ENCODE data around the gene TMED5.
A peak's percentile ranks its signal among the peaks of the same experiment; 100 is the strongest.
"Not testable (repeated sequence)": the region's sequence is repeated elsewhere in the genome, so short reads cannot be mapped to it uniquely, and the experiment has no call there.

TMED5 gene

DNA sequence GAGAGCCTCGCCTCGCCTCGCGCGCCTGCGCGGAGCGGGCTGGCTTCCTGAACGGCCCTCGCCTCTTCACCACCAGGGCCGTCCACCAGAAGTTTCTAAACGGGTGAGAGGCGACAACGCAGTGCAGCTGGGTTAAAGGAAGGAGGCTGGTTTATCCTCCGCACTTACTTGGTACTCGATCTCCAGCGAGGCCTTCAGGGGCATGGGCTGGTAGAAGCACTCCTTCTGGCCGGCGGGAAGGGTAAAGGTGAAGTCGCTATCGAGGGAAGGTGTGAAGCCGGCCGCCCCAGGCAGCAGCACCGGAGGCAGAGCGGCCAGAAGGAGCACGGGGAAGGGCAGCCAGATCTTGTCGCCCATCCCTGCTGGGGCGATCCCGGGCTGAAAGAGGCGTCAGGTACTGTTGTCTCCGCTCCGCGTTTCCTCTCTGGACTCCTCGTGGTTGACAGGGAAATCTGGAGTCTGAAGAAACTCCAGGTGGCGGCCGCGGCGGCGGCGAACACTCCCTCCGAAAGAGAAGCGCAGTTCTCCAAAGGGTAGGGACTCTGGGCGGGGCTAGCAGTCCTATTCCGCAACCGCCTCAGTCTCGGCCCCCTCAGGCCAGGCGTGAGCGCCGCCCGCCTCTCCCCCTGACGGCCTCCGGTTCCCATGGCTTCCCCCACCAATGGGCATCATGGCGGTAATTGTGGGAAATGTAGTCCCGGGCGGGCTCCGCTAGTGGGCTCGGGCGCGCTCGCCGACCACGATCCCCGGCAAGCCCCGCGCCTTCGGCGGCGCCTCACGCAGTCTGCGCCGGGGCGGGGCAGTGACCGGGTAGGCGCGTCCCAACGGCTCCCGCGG, at the start of gene TMED5:
Gene TMED5, minus strand, starts transcription at position 528 of the 837 bp plus-strand sequence. Its CDS starts 171 bp downstream, at position 357.
- peak; percentile 85 to 96 (median 92) for DNase-seq (ENCODE audit: low read depth in 3 of 3)

DNA sequence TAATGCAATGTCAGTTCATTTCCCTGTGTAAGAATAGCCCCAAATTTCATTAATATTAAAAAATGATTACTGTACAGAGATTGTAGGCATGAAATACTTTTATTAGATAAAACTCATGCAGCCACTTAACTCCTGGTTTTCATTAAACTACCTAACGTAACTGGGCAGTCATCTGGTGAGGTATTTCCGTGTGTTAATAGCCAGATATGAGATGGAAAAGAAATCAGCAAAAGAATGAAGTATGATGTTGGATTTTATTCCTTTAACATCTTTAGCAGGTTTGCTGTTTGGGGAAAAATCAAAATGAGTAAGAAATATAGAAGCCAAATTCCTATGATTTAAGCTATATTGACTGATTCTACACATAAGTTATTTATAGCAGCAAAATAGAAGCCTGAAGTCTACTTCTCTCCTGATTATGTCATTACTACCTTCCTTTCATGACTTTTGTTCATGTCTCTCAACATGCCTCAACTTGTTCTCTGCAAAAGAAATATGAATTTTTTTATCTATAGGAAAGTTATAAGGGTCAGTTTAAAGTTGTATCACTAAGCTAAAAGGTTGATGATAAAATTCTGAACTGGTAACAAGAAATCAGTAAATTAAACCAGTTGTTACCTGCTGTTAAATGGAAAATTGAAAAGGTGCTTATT, 42.9 kb upstream of the TMED5 start:
- no peak for DNase-seq (ENCODE audit: low read depth in 3 of 3)

DNA sequence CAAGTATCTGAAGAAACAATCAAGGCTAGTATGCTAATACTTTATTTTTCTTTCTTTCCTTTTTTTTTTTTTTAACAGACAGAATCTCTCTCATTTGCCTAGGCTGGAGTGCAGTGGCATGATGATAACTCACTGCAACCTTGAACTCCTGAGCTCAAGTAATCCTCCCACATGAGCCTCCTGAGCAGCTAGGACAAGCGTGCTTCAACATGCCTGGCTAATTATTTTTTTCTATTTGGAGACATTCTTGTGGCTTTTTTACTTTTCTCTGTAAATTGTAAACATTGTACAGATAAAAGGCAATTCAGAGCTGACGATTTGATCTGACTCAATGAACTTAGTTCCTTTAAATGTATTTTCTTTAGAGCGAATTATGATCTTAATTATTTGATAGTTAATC, 41.7 kb upstream of the TMED5 start:
- DNase-seq (ENCODE audit: low read depth in 3 of 3), result no peak

DNA sequence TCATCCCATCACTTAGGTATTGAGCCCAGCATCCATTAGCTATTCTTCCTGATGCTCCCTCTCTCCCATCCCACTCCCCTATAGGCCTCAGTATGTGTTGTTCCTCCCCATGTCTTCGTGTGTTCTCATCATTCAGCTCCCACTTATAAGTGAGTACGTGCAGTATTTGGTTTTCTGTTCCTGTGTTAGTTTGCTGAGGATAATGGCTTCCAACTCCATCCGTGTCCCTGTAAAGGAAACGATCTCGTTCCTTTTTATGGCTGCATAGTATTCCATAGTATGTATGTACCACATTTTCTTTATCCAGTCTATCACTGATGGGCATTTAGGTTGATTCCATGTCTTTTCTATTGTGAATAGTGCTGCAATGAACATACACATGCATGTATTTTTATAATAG, 40.5 kb upstream of the TMED5 start:
- not testable (repeated sequence) for DNase-seq (ENCODE audit: low read depth in 3 of 3)

DNA sequence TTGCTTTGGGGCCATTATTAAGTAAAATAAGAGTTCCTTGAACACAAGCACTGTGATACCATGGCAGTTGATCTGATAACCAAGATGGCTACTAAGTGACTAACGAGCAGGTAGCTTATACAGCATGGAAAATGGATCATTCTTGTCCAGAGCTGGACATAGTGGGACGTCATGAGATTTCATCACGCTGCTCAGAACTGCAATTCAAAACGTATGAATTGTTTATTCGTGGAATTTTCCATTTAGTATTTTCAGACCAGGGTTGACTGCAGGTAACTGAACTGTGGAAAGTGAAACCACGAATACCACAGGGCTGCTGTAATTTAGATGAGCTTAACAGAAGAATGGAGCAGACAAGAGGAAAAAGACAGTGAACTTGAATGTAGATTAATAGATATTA, 39.2 kb upstream of the TMED5 start:
- DNase-seq (ENCODE audit: low read depth in 3 of 3), result no peak

DNA sequence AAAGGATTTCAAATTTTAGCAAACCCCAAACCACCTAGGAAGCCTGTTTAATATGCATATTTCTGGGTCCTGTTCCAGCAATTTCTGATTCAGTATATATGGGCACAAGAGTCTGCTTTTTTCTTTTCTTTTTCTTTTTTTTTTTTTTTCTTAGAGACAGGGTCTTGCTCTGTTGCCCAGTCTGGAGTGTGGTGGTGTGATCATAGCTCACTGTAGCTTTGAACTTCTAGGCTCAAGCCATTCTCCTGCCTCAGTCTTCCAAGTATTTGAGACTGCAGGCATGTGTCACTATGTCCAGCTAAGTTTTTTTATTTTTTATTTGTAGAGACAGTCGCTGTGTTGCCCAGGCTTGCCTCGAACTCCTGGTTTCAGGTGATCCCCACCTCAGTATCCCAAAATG, 35.1 kb upstream of the TMED5 start:
- DNase-seq (ENCODE audit: low read depth in 3 of 3), result no peak

DNA sequence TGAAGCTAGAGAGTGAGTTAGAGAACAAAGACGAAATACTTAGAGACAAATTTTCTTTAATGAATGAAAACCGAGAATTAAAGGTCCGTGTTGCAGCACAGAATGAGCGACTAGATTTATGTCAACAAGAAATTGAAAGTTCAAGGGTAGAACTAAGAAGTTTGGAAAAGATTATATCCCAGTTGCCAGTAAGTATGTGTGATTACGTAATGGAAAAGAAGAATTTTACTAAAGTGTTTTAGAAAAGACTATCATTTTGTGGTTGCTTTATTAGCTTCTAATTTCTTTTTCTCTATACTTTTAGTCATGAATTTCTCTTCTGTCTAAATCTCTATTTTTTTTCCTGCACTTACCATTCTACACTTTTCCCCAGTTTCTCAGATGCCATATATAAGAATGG, 27.0 kb upstream of the TMED5 start:
- no peak for DNase-seq (ENCODE audit: low read depth in 3 of 3)

DNA sequence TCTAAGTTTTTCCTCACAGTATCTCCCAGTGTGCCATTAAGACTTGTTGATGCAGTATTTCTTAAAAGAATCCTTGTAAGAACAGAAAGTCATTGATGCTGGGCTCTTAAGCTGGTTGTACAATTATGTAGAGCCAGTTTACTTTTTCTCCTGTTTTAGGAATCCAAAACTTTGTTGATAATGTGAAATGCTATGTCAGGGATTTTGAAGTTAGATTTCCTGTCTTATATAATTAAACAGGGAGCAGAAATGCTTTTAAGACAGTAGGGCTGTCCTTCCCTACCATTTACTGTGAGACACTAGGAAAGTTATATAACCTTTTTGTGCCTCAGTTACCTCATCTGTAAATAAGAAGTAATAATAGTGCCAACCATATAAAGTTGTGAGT, 26.3 kb upstream of the TMED5 start:
- no peak for DNase-seq (ENCODE audit: low read depth in 3 of 3)

DNA sequence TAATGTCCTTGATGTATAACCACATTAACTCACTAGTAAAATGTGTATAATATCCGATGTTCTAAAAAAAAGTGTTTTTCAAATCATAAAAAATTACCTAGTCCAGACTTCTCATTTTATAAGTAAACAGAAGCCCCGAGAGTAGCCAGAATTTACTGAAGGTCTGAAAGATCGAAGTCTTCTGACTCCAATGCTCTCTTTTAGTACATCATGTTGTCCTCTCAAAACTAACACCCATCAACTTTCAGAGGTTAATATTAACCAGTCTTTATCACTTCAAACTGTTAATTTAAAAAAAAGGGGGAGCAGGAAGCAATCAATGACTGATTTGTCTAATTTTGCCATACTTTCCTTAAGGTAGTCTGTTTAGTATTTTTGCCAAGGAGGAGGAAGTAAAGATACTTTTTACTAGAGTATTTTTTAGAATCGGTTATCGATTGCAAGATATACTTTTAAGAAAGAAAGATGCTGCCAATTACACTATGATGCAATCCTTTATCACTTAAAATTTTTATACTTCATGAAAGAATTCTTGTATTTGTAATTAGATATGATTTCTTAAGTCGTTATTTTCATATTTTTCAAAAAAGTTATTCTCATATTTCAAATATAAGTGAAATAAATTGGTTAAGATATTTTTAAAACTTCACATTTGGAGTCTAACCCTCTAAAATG, 25.8 kb upstream of the TMED5 start:
- DNase-seq (ENCODE audit: low read depth in 3 of 3), result no peak

DNA sequence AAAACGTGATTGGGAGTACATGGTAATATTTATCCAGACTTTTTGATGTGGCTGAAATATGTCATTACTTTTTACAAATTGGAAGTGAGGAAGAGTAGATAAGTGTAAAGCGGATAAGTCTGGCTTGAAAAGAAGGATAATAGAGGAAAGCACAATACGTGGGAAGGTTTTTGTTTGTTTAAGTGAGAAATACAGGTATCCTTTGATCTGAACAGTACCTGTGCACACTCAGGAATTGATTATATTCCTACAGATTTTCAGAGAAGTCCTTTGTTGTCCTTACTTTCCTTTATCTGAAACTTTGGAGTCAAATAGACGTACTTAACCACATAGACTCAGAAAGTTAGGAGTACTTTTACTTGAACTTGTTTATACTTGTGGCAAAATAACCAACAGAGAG, 20.5 kb upstream of the TMED5 start:
- no peak for DNase-seq (ENCODE audit: low read depth in 3 of 3)

DNA sequence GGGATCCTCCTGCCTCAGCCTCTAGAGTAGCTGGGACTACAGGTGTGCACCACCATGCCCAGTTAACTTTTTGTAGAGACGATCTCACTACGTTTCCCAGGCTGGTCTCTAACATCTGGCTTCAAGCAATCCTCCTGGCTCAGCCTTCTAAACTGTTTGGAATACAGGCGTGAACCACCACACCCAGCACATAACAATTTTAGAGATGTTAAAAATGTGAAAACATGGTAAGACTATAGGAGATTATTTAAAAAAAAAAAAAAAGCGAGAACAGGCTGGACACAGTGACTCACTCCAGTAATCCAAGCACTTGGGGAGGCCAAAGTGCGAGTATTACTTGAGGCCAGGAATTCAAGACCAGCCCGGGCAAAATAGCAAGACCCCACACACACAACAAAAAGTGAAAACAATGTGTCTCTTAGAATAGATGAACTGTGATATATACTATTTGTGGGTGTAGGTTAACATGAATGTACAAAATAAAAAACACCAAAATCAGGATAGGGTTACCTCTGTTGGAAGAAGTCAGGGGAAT, 19.9 kb upstream of the TMED5 start:
- no peak for DNase-seq (ENCODE audit: low read depth in 3 of 3)

DNA sequence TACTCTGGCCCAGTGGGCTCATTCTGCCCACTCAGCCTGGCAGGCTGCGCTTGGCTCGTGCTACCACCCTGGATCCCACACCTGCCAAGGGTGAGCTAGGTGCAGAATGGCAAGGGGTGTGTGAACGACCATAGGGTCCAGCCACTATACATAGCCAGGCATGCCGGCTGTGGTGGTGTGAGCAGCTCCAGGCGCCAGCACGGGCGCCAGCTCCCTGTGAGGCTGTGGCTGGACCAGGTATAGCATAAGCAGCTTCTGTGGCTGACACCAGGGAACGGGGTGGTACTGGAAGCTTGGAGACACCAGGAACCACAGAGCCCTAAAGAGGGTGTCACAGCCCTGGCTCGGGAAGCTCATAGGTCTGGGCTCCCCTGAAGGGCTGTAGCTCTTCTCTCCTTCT, 18.9 kb upstream of the TMED5 start:
- no peak for DNase-seq (ENCODE audit: low read depth in 3 of 3)

DNA sequence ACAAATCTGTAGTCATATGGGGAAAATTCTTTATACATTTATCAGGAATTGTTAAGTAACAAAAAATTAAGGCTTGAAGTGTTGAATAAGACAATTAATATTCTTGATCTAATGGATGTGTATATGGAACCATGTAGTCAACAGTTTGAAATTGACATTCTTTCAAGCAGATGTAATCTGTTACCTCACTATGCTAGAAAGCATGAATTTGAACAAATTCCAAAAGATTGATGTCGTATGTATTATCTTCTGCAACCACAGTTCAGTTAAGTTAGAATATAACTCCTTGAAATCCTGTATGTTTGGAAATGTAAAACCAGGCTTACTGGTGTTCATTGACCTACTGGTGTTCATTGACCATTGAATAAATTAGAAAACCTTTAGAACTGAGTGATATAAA, 16.4 kb upstream of the TMED5 start:
- DNase-seq (ENCODE audit: low read depth in 3 of 3), result no peak

DNA sequence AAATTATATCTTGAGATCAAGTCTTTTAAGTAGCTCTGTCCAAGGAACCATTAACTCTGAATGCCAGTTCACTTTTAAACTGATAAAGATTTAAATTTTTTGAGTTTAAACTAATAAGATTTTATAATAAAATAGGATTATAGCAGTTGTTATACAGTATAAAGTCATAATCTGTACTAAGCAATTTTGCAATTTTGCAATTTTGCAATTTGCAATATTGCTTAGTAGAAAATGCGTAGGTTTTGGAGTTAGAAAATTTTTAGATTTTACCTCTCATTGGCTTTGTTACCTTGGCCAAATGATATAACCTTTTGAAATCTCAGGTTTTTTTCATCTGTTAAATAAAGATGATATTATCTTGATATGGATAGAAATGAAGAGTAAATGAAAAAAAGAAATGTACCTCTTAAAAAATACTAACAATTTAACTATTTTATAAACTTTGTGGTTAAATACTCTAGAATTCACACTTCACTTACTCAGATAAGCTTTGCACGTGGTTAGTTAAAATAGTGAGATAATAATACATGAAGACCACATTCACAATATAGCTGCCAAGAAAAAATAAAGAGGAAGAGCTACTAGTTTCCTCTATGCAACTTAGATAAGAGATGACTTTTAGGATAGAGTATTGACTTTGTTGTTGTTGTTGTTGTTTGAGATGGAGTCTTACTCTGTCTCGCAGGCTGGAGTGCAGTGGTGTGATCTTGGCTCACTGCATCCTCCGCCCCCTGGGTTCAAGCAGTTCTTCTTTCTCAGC, 14.2 kb upstream of the TMED5 start:
- no peak for DNase-seq (ENCODE audit: low read depth in 3 of 3)

DNA sequence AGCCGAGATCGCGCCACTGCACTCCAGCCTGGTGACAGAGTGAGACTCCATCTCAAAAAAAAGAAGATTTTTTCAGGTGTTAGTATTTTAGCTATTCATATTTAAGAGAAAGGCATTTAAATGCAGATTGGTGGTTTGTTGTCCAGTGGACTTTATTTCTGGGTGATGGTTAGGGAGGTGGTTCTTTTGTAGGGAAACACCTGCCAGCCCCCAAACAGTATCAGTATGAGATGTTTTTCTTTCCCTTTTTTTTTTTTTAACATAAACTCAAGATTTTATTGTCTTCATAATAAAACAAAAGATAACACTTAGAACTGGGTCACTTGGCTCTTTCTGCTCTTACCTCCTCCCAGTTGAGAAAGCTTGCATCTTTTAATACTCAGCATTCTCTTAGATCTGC, 10.2 kb upstream of the TMED5 start:
- DNase-seq (ENCODE audit: low read depth in 3 of 3), result no peak

DNA sequence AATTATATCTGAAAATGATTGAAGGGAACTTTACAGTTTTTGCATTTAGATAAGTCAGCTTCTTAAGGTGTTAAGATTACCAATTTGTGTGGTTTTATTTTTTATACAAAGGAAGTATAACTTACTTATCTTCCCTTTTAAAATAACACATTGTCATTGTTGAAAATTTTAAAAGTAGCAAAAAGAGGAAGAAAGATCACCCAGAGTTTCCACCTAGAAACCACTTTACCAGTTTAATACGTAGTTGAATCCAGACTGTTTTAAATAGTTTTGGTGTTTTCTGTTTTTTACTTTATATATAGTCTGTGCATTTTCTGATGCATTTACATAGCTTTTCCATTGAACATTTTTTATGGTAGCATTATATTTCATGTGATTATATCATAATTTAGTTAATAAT, 6.5 kb upstream of the TMED5 start:
- DNase-seq (ENCODE audit: low read depth in 3 of 3), result no peak

DNA sequence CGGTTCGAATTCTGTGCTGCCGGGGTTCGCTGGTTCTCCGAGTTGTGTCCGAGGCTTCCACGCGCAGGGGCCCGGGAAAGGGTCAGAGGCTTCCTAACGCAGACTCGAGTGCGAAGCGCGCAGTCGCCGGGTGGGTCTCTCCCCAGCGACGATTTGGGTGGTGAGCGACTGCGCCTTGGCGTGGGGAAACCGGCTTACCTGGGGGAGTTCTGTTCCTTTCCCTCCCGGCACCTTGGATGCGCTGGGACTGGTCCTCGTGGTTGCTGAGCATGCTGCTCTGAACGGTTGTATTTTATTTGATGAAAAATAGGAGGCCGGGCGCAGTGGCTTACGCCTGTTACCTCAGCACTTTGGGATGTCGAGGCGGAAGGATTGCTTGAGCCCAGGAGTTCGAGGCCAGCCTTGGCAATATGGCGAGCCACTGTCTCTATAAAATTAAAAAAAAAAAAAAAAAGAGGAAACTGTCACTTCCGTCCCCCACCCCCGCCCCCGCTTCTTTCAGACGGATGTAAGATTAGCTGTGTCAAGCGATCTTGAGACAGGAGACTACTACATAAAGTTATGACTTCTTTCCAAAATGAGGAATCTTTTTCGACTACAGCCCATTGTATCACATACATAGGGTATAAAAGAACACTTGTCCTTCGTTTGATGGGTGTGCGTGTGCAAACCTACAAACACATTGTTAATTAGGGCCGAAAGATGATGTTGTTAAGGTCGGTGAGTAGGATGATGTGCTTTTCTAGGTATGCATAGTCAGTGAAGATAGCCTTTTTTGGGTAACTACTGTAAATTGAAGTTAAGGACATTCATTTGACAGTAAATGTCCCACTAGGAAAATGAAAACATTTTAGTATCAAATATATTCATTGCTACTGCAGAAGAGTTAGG, 755 bp upstream of the TMED5 start, which contains the start of gene CCDC18:
Gene CCDC18, plus strand, starts transcription at position 2 of the 891 bp plus-strand sequence. CDS start 2,638 bp downstream, outside the sequence.
- peak in 2 of 3 donors; percentile 34 to 50 for DNase-seq (ENCODE audit: low read depth in 3 of 3)

DNA sequence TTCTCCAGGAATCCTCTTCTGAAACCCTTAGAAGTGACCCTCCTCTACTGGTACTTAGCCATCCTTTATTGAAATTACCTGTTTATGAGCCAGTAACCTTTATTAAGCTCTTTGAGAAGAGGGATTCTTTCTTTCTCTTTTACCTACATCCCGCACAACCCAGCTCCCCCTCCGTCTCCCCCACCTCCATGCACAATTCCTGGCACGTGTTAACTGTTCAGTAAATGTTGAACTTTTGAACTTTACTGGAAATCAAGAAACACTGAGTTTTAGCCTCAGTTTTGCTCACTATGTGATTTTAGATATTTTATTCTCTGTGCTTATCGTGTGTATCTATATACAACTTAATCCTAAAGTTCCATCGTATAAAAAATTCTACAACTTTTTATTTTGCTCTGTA, 1.8 kb downstream of the TMED5 start:
- no peak for DNase-seq (ENCODE audit: low read depth in 3 of 3)

DNA sequence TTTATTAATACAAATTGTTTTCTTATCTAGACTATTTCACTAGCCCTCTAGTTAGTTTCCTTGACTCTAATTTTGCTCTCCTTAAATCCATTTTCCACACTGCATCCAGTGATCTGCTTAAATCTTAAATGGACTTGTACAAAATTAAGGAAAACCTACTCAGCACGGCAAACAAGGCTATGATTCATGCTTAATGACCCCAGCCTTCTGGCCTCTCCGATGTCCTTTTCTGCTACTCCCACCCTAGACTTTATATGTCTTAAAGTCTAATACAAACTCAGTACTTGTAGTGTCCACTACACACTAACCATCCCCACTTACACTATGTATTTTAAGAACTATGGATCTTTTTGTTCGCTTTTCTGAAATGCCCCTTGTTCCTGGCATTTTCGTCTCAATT, 2.2 kb downstream of the TMED5 start:
- no peak for DNase-seq (ENCODE audit: low read depth in 3 of 3)

DNA sequence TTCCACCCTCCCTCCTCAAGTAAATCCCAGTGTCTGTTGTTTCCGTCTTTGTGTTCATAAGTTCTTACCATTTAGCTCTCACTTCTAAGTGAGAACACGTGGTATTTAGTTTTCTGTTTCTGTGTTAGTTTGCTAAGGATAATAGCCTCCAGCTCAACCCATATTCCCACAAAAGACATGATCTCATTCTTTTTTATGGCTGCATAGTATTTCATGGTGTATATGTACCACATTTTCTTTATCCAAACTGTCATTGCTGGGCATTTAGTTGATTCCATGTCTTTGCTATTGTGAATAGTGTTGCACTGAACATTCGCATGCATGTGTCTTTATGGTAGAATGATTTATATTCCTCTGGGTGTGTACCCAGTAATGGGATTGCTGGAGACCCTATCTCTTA, 5.6 kb downstream of the TMED5 start:
- DNase-seq (ENCODE audit: low read depth in 3 of 3), result not testable (repeated sequence)

DNA sequence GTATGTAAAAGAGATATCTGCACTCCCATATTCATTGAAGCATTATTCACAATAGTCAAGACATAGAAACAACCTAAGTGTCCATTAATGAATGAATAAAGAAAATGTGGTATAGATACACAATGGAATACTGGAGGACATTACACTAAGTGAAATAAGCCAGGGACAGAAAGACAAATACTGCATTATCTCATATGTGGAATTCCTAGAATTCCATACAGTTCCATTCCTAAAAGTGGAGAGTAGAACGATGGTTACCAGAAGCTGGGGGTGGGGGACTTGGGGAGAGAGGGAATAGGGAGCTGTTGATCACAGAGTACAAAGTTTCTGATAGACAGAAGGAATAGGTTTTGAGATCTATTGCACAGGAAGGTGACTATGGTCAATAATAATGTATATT, 7.4 kb downstream of the TMED5 start:
- DNase-seq (ENCODE audit: low read depth in 3 of 3), result no peak

All from stimulated activated CD4-positive, alpha-beta T cell treated with anti-CD3 and anti-CD28 coated beads, TNF-alpha, amount 100 ng/mL, for 48 hours (primary cell).